GM20431 (cell line): ENCODE measurements around the gene ARHGAP24.

Experiments used
- in situ Hi-C: fragments of 300-500 bp; cut with MseI, MboI; formaldehyde crosslinking; loops from one replicate; pipeline ENCODE4 v1.15.0; 2020; ENCODE audit warnings: low sequenced_read_pairs; ENCODE audit not compliant: unreplicated experiment

ARHGAP24 gene

DNA sequence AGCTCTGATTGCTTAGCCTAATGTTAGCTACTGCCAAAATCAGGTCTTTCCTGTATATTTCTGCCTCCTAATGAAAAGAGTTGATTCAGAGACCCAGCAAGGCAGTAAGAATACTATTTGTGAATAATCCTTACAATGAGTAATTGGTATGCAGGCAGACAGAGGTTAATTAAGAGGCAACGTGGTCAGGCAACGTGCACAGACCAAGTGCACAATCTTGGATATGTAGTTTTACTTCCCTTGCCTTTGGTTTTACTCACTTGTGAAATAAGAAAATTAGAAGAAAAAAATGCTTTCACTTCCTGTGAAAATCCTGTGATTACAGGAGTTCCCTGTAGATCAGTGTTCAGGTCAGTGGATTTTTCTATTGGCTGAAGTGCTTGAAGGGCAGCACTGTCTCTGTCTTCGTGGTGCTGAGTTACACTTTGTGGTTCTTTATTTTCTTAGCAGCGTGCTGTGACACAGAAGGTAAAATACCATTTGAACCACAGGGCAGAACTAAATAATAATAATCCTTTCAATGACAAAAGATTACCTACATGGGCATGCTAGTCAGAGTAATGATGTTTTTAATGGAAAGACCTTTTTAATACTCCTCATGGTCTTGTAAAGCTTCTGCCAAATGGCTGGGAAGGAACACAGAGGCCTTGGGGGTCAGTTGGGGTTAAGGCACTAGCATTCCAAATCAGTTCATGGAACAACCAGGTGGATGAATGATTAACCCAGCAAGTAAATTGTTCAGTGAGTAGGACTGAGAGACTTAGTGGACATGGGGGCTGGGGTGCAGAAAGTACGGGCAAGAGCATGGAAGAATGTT lies 454.0 kb downstream of the ARHGAP24 start:
- in situ Hi-C loops = no loop called here

DNA sequence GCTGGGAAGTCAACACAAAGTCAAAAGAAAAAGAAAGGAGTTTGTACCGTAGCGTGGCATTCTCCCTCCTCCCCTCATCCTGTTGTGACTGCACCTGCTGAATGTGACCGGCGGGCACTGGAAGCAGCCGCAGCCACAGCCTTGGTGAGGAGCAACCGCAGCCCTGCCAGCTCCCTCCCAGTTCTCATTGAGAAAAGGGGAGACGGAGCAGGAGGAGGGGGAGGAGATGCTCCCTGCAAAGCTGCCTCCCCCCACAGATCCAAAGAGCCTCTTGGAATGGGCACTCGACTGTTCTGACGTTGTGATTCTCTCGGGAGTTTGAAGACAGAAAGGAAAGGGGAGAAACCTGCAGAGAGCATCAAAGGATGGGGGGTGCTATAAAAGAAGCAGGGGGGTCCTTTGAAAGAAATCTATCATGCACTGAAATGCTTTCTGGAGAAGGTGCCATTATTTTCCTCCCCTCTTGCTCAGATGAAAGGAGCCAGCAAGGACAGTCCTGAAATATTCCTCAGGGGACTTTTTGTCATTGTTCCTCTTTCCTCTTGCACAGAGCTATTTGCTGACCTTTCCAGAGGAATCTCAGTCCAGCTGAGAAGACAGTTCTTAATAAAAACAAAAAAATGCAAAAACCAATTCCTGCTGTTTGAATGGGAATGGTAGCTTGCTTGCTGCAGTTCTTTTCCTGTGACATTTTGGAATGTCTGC lies 455.2 kb downstream of the ARHGAP24 start:
- in situ Hi-C loops = no loop called here

DNA sequence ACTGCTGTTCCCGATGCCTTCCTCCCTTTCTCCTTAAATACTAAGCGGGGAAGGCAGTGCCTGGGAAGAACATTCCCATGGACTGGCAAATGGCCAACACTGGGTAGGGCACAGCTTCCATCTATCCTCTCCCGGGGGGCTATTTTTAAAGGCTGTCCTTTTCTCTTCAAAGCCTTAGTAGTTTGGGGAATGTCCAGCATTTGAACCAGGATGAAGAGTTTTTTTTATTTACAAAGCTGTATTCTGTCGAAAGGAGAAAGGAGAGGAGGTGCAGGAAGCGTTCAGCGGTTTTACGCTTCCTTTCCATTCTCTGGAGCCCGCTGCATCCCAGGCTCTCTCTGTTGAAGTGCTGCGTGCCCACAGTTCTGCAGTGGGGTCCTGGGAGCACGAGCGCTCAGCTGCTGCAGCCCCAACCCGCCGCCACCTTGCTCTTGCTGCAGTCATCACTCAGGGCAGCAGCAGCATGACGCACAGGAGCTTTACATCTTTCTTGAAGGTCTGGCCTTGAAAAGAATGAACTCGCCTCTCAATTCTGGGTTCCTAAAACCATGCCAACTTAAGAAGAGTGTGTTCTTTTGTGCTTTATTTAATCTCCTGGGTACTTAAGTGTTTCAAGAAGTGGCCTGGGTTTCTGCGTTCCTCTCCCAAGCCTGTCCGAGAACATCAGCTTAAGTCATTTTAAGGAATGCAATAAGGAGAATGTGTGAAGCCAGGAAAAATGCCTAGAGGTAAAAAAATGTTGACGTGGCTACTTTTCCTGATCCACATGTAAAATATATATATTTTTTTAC lies 457.7 kb downstream of the ARHGAP24 start:
- in situ Hi-C loops = no loop called here

DNA sequence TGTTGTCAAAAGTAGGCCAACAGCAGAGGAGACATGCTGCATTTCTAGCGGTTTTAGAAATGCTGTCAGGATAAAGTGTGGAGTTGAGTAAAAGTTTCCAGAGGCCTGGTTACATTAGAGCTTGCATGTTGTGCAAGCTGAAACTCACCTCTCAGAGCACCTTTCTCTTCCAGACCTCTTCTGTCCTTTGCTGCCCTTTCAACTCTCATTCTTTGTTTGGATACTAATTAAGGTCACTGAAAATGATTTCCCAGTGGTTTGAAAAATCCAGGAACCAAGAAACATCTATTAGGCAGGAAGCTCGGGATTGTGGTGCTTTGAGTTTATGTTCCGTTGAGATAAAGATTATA lies 458.3 kb downstream of the ARHGAP24 start:
- in situ Hi-C loops = no loop called here

DNA sequence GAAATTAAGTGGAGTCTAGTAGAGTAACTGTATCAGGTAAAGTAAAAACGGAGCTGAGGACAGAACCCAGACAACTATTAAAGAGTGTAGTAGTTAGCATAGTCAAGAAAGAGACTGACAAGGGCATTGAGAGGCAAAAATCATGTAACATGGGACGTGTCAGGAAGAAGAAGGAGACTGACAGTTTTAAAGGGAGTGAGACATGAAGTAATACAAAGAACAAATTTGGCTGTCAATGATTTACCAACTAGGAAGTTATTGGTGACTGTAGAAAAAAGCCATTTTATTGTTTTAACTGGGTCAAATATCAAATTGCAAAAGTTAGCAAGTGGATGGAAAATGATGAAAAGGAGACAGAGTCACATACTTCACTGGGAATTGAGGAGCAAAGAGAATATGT lies 462.6 kb downstream of the ARHGAP24 start:
- in situ Hi-C loops = no loop called here

DNA sequence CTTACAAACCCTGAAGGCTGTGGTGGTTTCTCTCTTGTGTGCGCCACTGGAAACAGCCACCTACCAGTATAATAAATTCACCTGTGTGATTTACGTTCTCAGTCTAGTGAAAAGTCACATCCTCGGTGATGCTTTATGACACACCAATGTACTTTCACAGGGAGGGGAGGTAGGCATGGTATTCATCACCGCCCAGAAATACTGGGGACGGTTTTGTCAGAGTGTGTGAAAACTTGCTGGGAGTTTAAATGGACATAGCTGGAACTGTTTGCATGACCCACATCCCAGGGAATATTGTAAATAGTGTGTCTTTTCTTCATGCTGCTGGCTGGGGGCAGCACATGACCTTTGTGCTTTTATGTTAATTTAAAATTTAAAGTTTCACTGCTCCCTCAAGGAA lies 463.1 kb downstream of the ARHGAP24 start:
- in situ Hi-C loops = no loop called here

DNA sequence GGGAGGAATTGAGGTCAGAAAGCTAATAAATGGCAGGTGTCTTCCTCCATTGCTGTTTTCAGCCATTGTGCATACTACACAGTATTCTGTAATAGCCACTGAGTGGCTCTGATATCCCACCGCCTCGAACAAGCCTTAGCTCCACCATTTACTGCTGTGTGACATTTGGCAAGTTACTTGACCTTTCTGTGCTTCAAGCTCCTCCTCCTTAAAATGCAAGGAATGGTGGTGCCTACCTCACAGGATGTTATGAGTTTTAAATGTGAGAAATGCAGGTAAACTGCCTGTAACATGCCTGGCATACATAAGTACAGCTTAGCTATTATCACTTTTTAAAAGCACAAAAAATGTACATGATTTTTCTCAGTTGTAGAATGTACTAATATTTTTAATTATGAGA lies 464.0 kb downstream of the ARHGAP24 start:
- in situ Hi-C loops = no loop called here

DNA sequence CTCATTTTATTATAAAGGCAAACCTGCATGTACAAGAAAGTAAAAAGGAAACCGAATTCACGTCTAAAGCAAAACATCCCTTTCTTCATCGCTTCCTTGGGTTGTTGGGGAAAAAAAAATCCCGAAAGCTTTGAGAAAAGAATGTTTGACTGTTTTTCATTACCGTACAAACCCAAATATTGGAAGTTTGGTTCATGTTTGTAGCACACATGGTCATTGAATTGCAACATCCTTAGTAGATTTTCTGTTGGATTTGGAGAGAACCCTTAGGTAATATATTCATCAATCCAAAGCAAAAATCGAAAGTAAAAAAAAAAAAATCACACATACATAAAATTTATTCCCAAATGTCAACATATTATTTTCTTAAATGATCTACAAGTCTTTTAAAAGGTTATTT lies 464.6 kb downstream of the ARHGAP24 start:
- in situ Hi-C loops = no loop called here

DNA sequence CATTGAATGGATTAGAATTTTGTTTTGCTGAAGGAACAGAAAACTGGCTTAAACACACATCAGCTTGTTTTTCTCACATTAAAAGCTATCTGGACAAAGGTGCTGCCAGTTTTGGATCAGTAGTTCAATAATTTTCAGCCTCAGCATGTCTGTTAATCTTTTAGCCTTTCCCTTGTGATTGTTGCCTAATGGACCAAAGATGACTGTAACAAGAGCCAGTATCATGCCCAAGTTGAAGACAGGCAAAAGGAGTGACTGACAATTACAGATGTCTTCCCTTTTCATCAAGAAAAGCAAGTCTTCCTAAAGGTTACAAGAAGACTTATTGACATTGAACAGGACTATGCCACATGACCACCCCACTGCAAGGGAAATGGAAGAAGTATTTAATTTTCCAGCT lies 465.2 kb downstream of the ARHGAP24 start:
- in situ Hi-C loops = no loop called here

DNA sequence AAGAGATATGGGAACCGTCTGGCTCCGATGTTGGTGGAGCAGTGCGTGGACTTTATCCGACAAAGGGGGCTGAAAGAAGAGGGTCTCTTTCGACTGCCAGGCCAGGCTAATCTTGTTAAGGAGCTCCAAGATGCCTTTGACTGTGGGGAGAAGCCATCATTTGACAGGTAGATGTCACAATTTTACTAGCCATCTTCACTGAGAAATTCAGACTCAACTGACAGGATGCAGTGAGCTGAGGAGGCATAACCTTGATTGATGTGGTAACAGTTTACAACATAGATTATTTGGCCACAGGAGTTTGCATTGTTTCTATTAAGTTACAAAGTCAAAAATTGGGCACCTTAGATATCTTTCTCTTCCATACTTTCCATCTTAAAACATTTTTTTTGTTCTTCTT lies 467.2 kb downstream of the ARHGAP24 start:
- in situ Hi-C loops = no loop called here

DNA sequence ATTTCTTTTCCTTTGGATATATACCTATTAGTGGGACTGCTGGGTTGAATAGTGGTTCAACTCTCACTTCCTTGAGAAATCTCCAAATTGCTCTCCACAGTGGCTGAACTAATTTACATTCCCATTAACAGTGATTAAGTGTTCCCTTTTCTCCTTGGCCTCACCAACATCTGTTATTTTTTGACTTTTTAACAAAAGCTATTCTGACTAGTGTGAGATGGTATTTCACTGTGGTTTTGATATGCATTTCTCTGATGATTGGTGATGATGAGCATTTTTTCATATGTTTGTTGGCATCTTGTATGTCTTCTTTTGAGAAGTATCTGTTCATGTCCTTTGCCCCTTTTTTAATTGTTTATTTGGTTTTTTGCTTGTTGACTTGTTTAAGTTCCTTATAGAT lies 471.9 kb downstream of the ARHGAP24 start:
- in situ Hi-C loops = no loop called here

DNA sequence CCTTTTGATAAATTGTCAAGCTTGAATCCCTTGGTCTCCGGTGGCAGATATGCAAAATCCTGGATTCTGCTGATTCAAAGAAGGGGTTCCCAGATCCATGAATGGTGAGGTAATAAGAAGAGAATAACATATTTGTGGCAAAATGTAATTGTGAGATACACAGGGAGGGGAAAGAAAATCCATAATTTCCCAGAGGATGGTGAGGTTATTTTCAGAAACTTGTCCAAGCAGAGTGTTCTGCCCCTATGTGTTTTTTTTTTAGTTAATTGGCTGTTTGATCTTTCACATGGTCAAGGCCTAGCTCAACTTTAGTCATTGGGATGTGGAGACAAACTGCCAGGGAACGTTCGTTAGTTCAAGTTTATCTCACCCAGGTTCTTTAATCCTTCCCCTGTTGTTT lies 476.1 kb downstream of the ARHGAP24 start:
- in situ Hi-C loops = no loop called here

DNA sequence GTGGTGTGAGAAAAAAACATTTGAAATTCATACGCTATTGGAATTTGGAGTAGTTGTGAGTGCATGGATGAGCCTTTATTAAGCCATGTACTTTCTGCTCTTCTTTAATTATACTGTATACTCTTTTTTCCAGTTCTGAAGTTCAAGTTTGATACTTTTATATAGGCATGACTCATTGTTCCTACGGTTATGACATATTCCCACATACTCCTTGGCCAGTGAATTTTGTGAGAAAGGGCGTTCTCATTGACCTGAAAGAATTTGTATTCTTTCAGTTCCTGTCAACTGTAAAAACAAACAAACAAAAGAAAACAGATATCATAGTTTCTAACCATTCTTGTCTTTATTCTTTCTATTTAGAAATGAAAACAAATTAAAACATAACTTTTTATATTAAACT lies 477.6 kb downstream of the ARHGAP24 start:
- in situ Hi-C loops = no loop called here

DNA sequence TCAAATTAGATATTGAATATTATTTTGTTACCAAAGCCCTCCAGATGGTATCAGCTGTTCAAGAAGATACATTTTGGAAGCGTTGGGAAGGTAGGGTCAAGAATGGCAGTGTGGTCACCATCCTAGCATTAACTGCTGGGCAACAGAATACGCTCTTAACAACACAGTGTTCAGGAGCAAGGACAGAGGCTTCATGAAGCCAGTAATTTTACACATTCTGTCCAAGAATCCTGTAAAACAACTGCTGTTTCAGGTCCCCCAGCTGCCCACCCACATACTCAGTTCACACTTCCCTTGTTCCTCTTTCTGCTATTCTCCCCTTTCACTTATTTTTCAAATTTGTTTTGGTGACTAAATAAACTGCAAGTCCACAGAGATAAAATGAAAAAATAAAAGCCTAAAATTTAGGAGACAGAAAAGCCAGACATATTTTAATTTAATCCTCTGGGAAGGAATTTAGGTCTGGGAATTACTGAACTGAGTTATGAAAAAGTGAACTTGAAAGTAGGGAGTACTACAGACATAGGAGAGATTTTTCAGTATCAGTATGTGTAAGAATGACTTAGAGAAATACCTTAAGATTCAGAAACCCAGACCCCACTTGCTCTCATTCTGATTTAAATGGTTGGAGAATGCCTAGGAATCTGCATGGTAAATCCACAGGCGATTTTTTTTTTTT lies 478.2 kb downstream of the ARHGAP24 start:
- in situ Hi-C loops = no loop called here

DNA sequence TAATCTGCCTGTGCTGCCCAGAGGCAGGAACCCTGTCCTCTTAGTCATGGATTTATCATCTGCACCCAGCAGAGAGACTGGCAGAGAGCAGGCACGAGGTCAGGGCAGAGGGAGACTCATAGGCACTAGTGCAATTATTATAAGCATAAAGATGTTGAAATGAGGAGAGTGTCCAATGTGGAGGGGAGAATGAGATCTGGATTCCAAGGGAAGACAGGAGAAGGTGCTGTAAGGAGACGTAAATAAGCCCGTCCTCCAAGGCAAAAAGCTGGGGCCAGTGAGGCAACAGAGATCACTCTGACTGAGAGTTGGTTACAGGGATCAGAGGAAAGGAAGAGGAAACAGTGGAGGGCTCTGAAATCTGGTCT lies 478.7 kb downstream of the ARHGAP24 start:
- in situ Hi-C loops = no loop called here

DNA sequence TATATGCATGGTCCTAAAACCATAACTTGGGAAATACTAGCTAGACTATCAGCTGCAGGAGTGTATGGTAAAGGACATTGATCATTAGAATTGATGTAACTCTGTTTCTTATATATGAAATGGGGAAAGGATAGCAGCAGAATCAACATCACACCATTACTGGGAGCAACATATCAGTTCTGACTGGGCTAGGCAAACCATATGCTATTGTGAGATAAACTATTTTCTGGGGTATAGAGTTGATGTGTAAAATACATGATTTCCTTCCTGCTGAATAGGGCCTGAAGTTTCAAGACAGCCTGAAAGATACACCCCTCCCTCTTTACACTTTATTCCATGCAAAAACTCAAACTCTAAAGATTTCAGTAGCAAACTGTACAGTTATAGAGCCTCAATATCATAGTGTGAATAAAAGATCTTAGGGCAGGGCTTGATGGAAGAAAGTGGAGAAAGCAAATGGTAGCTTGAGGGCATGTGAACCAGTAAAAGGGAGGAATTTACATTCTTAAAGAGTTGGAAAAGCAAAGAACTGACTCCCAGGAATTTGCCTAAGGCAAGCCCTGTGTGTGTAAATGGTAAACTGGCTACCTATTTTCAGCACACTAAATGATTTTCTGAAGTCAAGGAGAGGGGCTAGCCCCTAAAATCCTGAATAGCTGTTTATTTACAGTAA lies 480.8 kb downstream of the ARHGAP24 start:
- in situ Hi-C loops = no loop called here

DNA sequence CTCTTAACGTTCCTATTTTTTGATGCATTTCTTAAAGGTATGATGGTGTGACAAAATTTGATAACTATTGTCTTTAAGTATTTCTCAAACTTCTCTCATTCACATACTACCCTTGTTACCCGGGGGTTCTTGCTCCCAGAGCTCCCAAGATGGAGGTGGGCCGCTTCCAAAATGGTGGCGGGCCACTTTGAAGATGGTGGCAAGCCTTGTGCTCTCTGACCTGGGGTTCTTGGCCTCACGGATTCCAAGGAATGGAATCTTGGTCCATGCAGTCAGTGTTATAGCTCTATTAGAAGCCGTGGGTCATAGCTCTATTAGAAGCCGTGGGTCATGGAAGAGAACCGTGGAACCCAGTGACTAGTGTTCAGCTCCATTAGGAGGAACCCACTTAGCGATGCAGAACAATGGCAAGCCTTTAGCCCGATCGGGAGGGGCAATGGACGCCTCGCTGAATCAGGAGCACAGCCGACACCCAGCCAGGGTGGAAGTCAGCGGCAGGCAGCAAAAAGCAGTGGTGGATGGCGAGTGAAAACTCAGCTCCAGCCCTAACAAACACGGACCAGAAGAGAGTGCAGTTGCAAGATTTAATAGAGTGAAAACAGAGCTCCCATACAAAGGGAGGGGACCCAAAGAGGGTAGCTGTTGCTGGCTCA lies 481.5 kb downstream of the ARHGAP24 start:
- in situ Hi-C loops = no loop called here

DNA sequence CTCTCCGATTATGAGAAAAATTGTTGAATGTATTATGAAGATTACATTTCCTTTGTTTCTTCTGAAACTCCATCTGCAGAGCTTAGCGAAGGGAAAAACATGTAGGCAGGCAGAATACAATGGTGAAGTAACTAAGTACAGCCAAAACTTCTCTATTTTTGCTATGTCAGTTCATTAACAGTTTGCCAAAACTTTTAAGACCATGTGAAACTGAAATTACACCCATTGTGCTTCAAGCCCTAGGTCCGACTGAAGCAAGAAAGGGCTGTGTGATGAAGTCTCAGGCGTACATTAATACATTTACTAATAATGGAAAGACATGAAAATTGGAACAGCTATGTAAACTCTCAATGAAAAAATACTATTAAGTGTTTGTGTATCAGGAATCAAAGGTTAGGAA lies 486.9 kb downstream of the ARHGAP24 start:
- in situ Hi-C loops = no loop called here

DNA sequence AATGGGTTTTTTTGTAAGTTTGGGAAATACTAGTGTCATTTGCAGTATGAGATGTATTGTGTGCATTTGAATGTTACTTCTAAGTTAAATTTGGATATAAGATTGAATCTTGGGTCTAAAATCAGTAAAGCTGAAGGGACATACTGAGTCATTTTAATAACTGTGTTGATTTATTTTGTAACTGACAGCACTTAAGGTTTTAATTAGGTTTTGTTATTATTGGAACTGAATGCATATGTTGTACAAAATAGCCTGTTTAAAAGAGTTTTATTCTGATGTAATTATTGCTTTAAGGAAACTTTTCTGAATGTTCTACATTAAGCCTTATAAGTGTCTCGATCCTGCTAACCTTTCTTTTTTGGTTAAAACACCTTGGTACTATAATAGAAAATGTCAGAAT lies 488.3 kb downstream of the ARHGAP24 start:
- in situ Hi-C loops = no loop called here

DNA sequence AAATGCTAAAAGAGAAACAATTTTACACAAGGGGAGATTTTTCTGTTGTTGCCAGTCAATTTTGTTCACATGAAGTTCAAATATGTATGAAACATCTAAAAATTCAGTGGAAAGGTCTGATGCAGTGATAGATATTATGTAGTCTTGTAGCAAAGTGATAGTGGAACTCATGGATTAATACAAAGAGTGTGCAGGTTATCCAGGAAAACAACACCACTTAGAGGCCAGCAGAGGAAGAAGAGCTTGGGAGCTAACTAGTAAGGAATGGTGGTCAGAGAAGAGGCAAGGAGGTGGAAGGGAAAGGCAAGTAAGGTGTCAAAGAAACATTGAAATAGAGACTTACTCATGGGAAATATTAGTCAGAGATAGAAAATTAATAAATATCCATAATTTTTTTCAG lies 489.3 kb downstream of the ARHGAP24 start:
- in situ Hi-C loops = no loop called here
